NCI-H146 treated with DMSO at 0.1 percent for 48 hours (cell line): ENCODE measurements around the gene CCDC81.
"Not testable (repeated sequence)": the region's sequence is repeated elsewhere in the genome, so short reads cannot be mapped to it uniquely, and the experiment has no call there.

Experiments
- DNase-seq: peaks from one replicate; lab custom pipeline; 2025; ENCODE audit not compliant: unreplicated experiment; lab: John Stamatoyannopoulos, UW

The CCDC81 gene

DNA sequence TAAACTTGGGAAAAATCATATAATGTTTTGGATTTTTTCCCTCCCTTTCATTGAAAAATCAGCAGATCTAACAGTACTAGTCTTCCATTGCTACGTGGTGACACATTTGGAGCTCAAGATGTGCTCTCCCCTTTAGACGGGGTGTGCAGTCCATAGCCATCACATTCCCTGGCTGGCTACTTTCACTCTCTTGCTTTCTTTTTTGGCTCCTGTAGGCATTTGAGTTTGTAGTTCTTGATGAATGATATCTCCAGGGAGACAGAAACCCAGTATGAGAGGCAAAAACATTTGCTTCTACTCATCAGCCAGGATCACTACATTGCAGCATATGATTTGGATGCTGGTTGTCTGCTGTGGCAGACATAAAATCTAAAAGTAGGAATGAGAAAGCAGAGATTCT, 12.1 kb downstream of the CCDC81 start:
- DNase-seq, result no peak

DNA sequence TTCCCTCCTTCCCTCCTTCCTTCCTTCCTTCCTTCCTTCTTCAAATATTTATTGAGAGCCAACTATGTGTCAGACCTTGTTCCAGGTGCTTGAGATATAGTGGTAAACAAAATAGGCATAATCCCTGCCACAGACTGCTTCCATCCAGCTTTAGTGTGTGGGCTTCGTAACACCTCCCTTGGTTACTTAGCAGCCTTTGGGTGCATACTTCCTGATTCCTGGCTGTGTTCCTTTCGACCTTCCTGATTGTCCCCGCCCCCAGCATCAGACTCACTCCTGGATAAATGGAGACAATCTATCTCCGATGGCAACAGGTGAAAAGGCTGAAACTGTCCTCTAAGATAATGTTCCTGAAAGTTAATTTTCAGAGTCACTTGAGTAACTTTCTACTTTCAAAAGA, 13.5 kb downstream of the CCDC81 start:
- no peak for DNase-seq

DNA sequence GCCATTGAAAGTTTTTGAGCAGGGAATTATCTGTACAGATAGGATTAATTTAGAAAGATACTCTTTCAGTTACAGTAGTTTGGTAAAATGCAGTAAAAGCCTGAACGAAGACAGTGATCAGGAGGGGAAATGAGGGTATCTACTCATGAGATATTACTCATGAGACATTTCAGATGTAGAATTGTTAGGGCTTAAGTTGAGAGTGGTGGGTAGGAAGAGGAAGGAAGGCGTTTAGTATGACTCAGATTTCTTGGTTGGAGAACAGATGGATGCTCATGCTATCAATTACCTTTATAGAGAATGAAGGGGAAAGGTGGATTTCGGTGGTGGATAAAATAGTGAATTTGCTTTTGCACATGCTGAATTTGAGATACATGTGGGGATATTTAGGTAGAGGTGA, 15.8 kb downstream of the CCDC81 start:
- no peak for DNase-seq

DNA sequence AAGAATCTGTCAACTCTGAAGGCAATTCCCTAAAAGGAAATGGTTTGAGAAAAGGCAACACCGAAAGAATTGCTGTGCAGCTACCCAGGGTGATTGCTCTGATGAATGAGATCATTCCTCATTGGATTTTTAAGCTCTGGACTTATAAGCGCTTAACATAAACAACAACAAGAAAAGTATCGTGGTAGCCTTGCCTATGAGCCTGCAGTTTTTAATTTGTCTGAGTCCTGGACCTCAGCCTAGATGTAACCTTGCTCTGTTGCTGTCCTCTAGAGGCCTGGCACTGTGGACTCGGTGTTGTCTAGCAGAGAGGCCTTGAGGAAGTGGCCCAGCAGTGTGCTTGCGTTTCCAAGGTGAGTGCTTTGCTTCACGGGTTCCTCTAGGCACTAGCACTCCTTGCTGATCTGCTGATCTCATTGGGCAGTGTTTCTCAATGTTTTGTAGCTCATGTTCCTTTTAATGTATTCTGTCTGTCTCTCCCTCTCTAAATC, 20.4 kb downstream of the CCDC81 start:
- DNase-seq, result no peak

DNA sequence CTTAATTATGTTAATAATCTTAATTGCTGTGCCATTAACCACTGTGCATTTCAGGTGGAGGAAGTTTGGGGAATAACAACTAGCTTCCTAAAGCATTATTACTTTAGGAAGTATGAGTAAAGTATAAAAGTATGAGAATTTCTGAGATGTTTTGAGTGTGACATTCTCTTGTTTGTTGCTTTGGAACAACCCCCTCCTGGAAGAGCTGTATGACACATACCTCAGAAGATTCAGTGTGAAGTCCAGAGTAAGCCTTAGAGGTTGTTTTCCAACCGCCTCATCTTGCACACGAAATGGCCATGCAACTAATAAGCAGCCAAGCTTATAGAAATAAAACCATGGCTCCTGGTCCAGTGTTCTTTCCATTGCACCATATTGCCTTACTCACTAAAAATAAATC, 21.7 kb downstream of the CCDC81 start:
- no peak for DNase-seq

DNA sequence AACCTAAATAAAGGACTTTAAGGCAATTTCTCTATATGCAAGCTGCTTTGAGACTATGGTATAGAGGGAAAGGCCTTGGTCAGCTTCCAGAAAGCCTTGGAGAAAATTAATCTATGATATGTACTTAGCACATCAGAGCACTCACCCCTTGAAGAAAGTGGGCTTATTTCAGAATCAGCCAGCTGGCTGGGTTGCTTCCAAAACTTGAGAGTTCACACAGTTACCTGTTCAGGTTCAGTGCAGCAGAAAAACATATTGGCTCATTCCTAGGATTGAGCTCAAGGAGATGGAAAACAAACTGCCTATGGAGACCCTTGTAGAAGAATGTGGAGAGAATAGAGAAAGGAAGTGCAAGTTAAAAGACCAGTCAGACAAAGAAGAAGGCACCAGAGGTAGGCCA, 22.7 kb downstream of the CCDC81 start:
- no peak for DNase-seq

DNA sequence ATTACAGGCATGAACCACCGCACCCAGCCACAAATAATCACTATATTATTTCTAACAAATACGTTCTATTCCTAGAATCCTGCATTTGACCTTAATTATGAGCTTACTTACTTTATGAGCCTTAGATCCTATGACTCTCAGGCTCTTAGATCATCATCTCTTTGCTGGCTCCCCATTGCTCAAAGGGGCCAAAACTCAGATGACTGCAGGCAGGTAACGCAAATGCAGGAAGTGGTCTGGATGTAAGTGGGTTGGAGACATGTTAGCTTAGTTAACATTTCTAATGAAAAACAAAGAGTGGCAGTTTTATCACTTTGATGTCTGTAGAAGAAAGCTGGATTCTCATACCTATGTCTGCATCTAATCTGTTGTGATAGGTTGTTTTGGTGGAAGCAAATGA, 23.4 kb downstream of the CCDC81 start:
- no peak for DNase-seq

DNA sequence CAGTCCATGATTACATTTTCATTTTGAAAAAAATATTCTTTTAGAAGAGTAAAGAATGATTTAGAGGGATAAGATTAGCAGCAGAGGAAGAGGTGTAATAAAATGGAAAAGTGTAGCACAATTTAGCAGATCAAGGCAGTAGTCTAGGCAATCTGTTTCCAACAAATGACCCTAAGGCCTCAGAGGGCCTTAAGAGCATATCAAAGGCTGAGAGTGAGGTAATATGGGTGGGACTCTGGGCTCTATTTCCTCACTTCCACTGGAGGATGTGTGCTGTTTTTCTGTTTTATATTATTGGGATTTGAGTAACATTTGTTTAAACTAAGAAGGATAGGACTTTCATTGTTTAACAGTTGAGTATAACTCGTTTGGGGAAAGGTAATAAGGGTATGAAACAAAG, 28.8 kb downstream of the CCDC81 start:
- DNase-seq, result no peak

DNA sequence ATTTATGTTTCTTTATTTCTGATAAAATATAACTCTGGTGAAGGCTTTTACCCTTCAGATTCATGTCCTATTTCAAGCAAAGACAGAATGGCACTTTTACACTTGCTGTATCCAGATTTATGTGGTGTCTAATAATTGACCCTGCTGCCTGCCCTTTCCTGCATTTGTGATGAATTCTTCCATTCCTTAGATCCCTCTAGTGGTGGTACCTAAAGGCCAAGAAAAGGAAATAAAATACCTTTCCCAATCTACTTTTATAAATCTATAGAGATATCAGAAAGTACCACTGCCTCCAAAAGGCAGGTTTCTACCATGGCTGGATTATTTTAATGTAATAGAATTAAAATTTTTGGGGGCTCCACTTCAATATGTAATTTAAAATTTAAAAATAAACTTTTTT, 34.2 kb downstream of the CCDC81 start:
- no peak for DNase-seq

DNA sequence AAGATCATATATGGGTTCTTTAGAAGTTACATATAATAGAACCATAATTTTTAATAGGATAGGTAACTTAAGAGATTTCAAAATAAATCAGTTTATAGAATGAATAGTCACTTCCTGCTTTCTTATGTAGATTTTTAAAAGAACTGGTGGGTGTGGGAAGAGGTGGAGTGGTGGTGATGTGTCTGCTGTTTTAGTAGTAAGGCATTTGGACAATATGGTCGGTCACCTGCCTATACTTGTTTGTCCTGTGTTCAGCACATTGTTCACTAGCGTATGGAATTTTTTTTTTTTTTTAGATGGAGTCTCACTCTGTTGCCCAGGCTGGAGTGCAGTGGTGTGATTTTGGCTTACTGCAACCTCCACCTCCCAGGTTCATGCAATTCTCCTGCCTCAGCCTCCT, 39.3 kb downstream of the CCDC81 start:
- DNase-seq, result no peak

DNA sequence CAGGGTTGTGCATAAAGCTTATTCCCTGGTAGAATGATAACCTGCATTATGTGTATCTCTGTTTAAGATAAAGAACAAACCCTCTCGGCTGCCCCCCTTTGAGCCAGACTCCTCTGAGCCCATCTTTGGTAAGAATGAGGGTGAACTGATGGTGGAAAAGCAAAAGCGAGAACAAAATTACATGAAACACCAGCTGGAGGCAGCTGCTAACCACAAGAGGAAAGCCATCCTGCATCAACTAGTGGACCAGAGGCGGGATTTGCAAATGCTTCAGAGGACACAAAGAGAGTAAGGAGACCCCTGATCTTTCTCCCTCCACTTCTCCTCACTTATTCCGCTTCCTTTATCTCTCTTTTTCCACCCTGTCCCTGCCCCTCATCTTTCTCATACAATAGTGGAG, 40.3 kb downstream of the CCDC81 start:
- no peak for DNase-seq

DNA sequence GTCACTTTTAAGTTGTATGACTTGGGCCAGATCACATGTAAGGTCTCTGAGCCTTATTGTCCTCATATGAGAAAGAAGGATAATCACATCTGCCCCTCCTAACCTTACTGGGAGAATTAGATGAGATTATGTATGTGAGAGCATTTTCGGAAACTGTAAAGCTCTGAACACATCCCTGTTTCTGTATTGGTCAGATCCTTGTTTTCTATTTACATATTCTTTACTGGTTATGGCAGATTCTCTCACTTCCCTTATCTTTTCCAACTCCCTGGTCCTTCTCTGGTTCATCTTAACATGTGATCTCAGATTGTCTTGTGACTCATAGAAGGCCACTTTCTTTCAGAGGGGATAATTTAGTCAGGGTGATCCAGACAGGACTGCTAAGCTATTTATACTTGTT, 41.8 kb downstream of the CCDC81 start:
- no peak for DNase-seq

DNA sequence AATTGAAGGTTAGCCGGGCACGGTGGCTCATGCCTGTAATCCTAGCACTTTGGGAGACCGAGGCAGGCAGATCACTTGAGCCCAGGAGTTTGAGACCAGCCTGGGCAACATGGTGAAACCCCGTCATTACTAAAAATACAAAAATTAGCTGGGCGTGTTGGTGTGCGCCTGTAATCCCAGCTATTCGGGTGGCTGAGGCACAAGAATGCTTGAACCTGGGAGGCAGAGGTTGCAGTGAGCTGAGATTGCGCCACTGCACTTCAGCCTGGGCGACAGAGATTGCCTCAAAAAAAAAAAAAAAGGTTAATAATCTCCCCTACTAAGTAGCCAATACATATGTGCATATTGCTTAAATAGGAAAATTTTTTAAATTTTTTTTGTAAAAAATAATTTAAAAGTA, 42.3 kb downstream of the CCDC81 start:
- DNase-seq, result not testable (repeated sequence)

DNA sequence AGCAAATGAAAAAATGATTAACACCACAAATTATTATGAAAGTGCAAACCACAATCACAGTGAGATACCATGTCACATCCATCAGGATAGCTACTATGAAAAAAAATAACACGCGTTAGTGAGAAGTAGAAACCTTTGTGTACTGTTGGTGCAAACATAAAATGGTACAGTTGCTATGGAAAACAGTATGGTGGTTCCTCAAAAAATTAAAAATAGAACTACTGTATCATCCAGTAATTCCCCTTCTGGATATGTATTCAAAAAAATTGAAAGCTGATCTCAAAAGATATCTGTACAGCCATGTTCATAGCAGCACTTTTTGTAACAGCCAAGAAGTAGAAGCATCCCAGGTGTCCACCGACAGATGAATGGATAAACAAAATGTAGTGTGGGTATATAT, 43.4 kb downstream of the CCDC81 start:
- DNase-seq, result no peak

DNA sequence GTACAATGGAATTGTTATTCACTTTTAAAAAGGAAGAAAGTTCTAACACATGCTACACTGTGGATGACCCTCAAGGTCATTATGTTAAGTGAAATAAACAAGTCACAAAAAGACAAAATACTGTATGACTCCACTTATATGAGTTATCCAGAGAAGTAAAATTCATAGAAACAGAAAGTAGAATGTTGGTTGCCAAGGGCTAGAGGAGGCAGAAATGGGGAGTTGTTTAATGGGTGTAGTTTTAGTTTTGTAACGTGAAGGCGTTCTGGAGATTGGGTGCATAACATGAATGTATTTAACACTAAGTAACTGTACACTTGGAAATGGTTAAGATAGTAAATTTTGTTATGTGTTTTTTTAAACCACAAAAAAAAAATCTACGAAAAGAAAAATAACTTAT, 43.8 kb downstream of the CCDC81 start:
- DNase-seq, result no peak

DNA sequence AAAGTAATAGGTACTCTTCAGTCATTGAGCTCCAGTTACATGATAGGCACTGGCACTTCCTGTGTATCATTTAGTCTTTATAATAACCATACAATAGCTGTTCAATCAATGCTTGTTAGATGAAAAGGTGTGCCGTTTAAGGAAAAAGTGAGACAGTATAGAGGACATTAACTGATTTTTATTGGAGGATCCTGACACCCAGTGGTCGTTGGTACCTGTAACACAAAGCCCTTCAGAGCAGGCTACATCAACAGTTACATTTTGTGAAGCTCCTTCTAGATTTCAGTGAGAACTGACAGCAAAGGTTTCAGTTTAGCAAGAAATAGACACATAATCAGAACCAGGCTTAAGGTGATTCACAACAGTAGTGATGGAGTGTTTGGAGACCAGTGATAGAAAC, 44.2 kb downstream of the CCDC81 start:
- no peak for DNase-seq

DNA sequence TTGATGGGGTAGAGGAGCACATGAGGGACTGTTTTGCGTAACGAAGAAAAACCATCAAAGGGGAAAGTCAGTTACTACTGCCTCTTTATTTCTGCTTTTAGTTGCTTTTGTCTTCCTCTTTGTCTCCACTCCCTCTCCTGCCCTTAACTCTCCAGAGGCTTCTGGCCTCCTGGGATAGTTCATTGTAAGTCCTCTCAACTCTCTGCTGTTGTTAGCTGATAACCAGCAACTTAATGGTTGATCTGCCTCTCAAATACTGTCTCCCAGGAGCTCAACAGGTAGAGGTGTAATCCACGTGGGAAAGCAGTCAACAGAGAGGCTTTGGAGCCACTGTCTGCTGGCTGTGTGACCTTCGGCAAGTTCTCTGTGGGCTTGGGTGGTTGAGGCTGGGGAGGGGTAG, 47.3 kb downstream of the CCDC81 start:
- no peak for DNase-seq

DNA sequence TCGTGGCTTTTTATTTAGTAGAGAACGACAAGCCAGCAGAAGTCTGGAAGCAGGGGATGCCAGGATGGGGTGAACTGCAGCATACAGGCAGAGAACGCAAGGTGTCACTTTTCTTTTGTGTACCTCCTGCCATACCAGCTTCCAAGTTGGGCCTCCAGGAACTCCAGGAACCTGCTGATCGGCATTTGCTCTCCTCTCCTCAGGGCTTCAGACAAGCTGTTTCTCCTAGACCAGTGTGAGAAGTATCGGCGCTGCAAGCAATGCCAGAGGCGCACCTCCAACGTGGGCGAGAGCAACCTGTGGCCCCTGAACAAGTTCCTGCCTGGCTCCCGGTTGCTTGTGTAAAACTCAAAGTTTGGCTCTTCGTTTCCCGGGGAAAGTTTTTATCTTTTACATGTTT, 47.7 kb downstream of the CCDC81 start:
- no peak for DNase-seq

DNA sequence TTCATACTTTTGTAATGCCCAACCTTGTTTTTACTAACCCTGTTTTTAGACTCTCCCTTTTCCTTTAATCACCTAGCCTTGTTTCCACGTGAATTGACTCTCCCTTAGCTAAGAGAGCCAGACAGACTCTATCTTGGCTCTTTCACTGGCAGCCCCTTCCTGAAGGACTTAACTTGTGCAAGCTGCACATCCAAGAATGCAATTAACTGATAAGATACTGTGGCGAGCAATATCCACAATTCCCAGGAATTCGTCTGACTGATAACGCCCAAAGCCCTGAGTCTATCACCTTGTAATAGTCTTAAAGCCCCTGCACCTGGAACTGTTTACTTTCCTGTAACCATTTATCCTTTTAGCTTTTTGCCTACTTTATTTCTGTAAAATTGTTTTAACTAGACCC, 48.8 kb downstream of the CCDC81 start:
- not testable (repeated sequence) for DNase-seq

DNA sequence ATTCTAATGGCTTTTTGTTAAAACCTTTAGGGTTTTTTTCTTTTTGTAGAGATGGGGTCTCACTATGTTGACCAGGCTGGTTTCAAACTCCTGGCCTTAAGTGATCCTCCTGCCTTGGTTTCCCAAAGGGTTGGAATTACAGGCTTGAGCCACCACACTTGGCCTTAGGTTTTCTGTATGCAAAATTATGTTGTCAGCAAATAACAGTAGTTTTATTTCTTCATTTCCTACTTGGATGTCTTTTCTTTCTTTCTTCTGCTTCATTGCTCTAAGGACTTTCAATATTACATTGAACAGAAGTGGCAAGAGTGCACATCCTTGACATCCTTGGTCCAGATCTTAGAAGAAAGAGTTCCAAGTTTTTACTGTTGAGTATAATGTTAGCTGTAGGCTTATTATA, 52.8 kb downstream of the CCDC81 start:
- DNase-seq, result no peak

DNA sequence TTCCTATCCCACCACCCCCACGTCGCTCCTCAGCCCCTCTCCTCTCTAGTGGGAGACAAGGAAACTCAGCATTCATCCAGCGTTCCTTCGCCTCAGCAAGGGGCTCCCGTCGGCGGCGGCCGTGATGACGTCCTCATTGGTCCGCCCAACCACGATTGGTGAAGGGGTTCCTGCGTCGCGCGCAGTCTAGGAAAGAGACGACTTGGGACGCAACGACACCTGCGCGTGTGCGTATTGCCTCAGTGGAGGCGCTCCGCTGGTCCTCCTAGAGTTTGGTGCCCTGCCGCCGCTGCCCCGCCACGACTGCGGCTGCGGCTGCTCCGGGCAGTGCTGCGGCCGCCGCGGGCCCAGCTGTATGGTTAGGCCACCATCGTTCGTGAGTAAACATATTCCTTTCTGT, 56.6 kb downstream of the CCDC81 start:
- no peak for DNase-seq

DNA sequence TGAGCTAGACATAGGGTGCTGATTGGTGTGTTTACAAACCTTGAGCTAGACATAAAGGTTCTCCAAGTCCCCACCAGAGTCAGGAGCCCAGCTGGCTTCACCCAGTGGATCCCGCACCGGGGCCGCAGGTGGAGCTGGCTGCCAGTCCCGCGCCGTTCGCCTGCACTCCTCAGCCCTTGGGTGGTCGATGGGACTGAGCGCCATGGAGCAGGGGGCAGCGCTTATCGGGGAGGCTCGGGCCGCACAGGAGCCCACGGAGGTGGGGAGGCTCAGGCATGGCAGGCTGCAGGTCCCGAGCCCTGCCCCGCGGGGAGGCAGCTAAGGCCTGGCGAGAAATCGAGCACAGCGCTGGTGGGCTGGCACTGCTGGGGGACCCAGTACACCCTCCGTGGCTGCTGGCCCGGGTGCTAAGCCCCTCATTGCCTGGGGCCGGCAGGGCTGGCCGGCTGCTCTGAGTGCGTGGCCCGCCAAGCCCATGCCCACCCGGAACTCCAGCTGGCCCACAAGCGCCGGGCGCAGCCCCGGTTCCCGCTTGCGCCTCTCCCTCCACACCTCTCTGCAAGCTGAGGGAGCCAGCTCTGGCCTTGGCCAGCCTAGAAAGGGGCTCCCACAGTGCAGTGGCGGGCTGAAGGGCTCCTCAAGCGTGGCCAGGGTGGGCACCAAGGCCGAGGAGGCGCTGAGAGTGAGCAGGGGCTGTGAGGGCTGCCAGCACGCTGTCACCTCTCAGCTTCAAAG, 58.8 kb downstream of the CCDC81 start:
- DNase-seq, result not testable (repeated sequence)

DNA sequence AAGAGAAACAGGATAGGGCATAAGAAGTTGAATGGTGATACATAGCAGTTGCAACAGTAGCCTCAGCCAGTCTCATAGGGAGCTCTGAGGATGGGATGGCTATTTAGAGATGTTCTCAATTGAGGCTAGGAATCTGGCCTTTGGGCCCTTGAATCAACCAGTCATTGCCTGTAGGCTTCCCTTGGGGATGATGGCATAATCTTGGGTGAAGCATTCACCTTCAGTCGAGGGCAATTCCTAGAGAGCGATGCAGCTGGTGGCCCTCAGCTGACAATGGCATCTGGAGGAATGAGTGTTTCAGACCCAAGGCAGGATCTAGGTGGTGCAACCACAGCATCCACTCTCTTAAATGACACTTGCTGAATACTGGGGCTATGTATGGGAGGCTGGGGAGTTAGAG, 61.0 kb downstream of the CCDC81 start:
- no peak for DNase-seq
